ENCODE results near the gene GNB3.
"Not testable (repeated sequence)": the region's sequence is repeated elsewhere in the genome, so short reads cannot be mapped to it uniquely, and the experiment has no call there.

The GNB3 gene

DNA sequence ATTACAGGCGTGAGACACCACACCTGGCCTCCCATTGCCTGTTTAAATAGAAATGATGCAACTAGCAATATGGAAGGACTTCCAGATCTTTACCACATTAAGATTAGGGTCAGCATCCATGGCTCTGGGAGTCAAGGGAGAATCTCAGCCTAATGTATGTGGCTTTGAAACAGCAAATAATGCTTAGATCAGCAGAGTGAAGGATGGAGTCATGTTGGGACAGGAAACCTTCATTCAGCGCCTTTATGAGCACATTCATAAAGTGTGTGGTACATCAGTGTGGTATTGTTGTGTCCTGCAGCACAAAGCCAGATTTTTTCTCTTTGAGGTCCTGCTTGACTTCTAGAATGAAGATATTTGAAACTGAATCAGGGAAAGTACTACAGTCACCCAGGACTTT lies 47.6 kb downstream of the GNB3 start:
- TF ChIP-seq, protein P1, sequence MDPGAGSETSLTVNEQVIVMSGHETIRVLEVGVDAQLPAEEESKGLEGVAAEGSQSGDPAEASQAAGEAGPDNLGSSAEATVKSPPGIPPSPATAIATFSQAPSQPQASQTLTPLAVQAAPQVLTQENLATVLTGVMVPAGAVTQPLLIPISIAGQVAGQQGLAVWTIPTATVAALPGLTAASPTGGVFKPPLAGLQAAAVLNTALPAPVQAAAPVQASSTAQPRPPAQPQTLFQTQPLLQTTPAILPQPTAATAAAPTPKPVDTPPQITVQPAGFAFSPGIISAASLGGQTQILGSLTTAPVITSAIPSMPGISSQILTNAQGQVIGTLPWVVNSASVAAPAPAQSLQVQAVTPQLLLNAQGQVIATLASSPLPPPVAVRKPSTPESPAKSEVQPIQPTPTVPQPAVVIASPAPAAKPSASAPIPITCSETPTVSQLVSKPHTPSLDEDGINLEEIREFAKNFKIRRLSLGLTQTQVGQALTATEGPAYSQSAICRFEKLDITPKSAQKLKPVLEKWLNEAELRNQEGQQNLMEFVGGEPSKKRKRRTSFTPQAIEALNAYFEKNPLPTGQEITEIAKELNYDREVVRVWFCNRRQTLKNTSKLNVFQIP (CRISPR knock-in tag; IDR thresholded peaks at IDR 0.05; ENCODE audit: borderline replicate concordance, low read depth), result no peak
- TF ChIP-seq ZNF8 (CRISPR knock-in tag; IDR thresholded peaks at IDR 0.05) (no peak), ARNTL (CRISPR knock-in tag; IDR thresholded peaks at IDR 0.05; ENCODE audit: borderline replicate concordance, low read depth) (no peak), SNAI2 (CRISPR knock-in tag; IDR thresholded peaks at IDR 0.05) (no peak), TOX (CRISPR knock-in tag; IDR thresholded peaks at IDR 0.05; ENCODE audit: borderline replicate concordance) (no peak), ISL1 (CRISPR knock-in tag; IDR thresholded peaks at IDR 0.05) (no peak), ZNF565 (CRISPR knock-in tag; conservative IDR thresholded peaks at IDR 0.05; ENCODE audit: low read depth) (no peak), PPARA (CRISPR knock-in tag; IDR thresholded peaks at IDR 0.05; ENCODE audit: borderline replicate concordance) (no peak), CSDC2 (CRISPR knock-in tag; IDR thresholded peaks at IDR 0.05) (no peak), RARB (CRISPR knock-in tag; IDR thresholded peaks at IDR 0.05) (no peak)
- TF ChIP-seq, protein P2, sequence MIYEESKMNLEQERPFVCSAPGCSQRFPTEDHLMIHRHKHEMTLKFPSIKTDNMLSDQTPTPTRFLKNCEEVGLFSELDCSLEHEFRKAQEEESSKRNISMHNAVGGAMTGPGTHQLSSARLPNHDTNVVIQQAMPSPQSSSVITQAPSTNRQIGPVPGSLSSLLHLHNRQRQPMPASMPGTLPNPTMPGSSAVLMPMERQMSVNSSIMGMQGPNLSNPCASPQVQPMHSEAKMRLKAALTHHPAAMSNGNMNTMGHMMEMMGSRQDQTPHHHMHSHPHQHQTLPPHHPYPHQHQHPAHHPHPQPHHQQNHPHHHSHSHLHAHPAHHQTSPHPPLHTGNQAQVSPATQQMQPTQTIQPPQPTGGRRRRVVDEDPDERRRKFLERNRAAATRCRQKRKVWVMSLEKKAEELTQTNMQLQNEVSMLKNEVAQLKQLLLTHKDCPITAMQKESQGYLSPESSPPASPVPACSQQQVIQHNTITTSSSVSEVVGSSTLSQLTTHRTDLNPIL (CRISPR knock-in tag; IDR thresholded peaks at IDR 0.05; ENCODE audit: low read depth), result no peak
- TF ChIP-seq, protein P3, sequence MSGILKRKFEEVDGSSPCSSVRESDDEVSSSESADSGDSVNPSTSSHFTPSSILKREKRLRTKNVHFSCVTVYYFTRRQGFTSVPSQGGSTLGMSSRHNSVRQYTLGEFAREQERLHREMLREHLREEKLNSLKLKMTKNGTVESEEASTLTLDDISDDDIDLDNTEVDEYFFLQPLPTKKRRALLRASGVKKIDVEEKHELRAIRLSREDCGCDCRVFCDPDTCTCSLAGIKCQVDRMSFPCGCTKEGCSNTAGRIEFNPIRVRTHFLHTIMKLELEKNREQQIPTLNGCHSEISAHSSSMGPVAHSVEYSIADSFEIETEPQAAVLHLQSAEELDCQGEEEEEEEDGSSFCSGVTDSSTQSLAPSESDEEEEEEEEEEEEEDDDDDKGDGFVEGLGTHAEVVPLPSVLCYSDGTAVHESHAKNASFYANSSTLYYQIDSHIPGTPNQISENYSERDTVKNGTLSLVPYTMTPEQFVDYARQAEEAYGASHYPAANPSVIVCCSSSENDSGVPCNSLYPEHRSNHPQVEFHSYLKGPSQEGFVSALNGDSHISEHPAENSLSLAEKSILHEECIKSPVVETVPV (CRISPR knock-in tag; IDR thresholded peaks at IDR 0.05), result no peak
- TF ChIP-seq, protein P4, sequence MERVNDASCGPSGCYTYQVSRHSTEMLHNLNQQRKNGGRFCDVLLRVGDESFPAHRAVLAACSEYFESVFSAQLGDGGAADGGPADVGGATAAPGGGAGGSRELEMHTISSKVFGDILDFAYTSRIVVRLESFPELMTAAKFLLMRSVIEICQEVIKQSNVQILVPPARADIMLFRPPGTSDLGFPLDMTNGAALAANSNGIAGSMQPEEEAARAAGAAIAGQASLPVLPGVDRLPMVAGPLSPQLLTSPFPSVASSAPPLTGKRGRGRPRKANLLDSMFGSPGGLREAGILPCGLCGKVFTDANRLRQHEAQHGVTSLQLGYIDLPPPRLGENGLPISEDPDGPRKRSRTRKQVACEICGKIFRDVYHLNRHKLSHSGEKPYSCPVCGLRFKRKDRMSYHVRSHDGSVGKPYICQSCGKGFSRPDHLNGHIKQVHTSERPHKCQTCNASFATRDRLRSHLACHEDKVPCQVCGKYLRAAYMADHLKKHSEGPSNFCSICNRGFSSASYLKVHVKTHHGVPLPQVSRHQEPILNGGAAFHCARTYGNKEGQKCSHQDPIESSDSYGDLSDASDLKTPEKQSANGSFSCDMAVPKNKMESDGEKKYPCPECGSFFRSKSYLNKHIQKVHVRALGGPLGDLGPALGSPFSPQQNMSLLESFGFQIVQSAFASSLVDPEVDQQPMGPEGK (CRISPR knock-in tag; IDR thresholded peaks at IDR 0.05; ENCODE audit: borderline replicate concordance), result no peak
- no peak for ATAC-seq

DNA sequence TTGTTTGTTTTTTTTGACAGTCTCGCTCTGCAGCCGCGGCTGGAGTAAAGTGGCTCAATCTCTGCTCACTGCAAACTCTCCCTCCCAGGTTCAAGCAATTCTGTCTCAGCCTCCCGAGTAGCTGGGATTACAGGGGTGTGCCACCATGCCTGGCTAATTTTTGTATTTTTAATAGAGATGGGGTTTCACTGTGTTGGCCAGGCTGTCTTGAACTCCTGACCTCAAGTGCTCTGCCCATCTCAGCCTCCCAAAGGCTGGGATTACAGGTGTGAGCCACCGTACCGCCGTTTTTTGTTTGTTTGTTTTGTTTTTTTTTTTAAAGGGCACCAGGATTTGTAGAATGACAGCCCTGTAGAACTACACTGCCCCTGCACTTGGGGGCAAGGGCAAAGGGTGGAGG lies 48.1 kb downstream of the GNB3 start:
- ATAC-seq, result not testable (repeated sequence)

DNA sequence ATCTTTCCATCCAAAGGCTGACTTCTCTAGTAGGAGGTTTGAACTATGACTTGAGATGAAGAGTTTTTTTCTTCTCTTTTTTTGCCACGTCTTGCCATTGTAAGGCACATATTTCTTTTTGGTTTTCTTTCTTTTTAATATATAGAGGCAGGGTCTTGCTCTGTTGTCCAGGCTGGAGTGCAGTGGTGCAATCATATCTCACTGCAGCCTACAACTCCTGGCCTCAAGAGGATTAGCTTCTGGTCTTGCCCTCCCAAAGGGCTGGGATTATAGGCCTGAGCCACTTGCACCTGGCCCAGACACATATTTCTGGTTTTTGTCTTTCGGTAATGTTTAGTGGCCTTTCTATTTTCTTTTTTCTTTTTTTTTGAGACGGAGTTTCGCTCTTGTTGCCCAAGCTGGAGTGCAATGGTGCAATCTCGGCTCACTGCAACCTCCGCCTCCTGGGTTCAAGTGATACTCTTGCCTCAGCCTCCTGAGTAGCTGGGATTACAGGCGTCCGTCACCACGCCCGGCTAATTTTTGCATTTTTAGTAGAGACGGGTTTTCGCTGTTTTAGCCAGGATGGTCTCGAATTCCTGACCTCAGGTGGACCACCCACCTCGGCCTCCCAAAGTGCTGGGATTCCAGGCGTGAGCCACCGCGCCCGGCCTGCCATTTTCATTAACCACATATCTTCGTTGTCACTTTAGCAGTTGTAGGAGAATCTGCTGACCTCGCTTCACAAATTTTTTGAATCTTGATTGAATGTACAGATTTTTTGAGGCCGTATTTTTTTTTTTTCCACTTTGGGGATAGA lies 49.2 kb downstream of the GNB3 start:
- ATAC-seq, result not testable (repeated sequence)

DNA sequence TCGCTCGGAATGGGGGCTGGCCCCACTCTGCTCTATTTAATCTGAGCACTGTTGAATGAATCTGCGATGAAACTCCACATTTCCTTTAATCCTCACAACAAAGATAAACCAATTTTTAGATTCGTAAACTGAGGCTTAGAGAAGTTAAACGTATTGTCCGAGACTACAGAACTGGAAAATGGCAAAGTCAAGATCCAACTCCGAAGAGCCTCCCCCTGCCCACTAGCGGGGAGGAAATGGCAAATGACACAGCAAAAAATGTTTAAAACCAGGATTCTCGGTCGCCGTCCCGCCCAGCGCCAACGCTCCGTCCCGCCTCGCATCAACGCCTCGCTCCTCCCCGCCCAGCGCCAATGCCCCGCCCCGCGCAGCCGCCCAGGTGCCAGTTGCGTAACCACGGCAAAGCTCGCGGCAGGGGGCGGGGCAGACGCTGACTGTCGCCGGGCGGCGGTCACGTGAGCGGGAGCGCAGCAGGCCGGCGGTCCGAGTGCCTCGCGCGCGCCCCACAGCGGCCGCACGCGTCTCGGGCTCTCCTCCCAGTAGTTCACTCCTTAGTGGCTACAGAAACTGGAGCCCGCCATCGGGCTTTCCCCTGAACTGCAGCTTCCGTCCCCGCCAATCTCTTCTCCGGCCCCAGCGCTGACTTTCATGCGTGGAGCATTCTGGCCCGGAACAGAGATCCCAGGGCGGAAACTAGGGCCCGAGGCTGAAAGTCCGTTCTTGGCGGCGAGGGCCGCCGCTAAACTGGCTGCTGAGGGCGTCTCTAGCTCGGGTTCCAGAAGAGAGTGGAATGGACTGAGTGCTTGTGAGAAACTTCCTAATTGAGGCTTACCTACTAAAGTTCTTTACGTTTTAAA lies 50.3 kb downstream of the GNB3 start:
- no peak for TF ChIP-seq TCF4 (CRISPR knock-in tag; IDR thresholded peaks at IDR 0.05; ENCODE audit: borderline replicate concordance)
- ATAC-seq, result peak; percentile 99

DNA sequence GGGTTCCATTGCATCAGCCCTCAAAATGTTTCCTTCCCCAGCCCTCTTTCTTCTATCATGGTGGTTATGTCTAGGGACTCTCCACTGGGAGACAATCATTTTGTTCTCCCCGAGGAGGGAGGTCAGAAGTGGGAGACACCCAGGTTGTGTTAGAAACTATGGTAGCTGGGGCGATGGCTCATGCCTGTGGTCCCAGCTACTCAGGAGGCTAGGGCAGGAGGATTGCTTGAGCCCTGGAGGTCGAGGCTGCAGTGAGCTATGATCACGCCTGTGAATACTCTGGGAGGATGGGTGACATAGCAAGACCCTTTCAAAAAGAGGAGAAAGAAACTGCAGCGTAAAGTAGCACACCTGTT lies 50.9 kb downstream of the GNB3 start:
- ATAC-seq, result peak; percentile 21

More for the DNA sequence above, 50.9 kb downstream of the GNB3 start:
- TF ChIP-seq, protein P1 (CRISPR knock-in tag; IDR thresholded peaks at IDR 0.05; ENCODE audit: borderline replicate concordance, low read depth), result no peak
- TF ChIP-seq ZFP3 (CRISPR knock-in tag; IDR thresholded peaks at IDR 0.05) (no peak), ARNTL (CRISPR knock-in tag; IDR thresholded peaks at IDR 0.05; ENCODE audit: borderline replicate concordance, low read depth) (no peak), GLIS3 (CRISPR knock-in tag; IDR thresholded peaks at IDR 0.05) (no peak), CSDC2 (CRISPR knock-in tag; IDR thresholded peaks at IDR 0.05) (no peak), BACH2 (CRISPR knock-in tag; IDR thresholded peaks at IDR 0.05; ENCODE audit: borderline replicate concordance) (no peak), ZNF565 (CRISPR knock-in tag; conservative IDR thresholded peaks at IDR 0.05; ENCODE audit: low read depth) (no peak), ISL1 (CRISPR knock-in tag; IDR thresholded peaks at IDR 0.05) (no peak), RARB (CRISPR knock-in tag; IDR thresholded peaks at IDR 0.05) (no peak)
- TF ChIP-seq, protein P4 (CRISPR knock-in tag; IDR thresholded peaks at IDR 0.05; ENCODE audit: borderline replicate concordance), result no peak
- TF ChIP-seq, protein P3 (CRISPR knock-in tag; IDR thresholded peaks at IDR 0.05), result no peak

All from SK-N-SH treated with all-trans-retinoic acid at 6 μM for 48 hours (cell line).